Smooth muscle cell (in vitro differentiated cells): ENCODE data around the gene PTPA. TPM values are rescaled to one million over a fixed set of nuclear protein-coding genes. Genes with fewer than 3 reads are reported as not detected.

Experiments used
- DNase-seq: peaks from one replicate; lab custom pipeline; 2025; ENCODE audit not compliant: unreplicated experiment; lab: John Stamatoyannopoulos, UW
- H2AFZ ChIP-seq: fragments of 200-600 bp; sonication (generic); 2 replicates; pipeline ENCODE4 v1.6.0; 2016; ENCODE audit warnings: antibody characterized with exemption, low read depth, mild to moderate bottlenecking
- H3F3A ChIP-seq: fragments of 200-600 bp; sonication (generic); 2 replicates; pipeline ENCODE4 v1.6.0; 2017; ENCODE audit warnings: antibody characterized with exemption, low read depth
- H3K27ac ChIP-seq: fragments of 200-600 bp; sonication (generic); 2 replicates; pipeline ENCODE4 v1.5.1; 2016; ENCODE audit warnings: low read depth, mild to moderate bottlenecking
- H3K27me3 ChIP-seq: fragments of 200-600 bp; sonication (generic); 2 replicates; pipeline ENCODE4 v1.6.1; 2016; ENCODE audit warnings: low read depth, mild to moderate bottlenecking
- H3K36me3 ChIP-seq: fragments of 200-600 bp; sonication (generic); 2 replicates; pipeline ENCODE4 v1.5.1; 2016; ENCODE audit warnings: low read depth
- H3K4me1 ChIP-seq: fragments of 200-600 bp; sonication (generic); 2 replicates; pipeline ENCODE4 v1.5.1; 2016; ENCODE audit warnings: low read depth
- H3K4me2 ChIP-seq: fragments of 200-600 bp; sonication (generic); 2 replicates; pipeline ENCODE4 v1.6.0; 2016; ENCODE audit warnings: mild to moderate bottlenecking
- H3K4me3 ChIP-seq: fragments of 200-600 bp; sonication (generic); 2 replicates; pipeline ENCODE4 v1.5.1; 2016; ENCODE audit warnings: mild to moderate bottlenecking
- H3K79me2 ChIP-seq: fragments of 200-600 bp; sonication (generic); 2 replicates; pipeline ENCODE4 v1.6.0; 2016; ENCODE audit warnings: low read depth, mild to moderate bottlenecking
- H3K9ac ChIP-seq: fragments of 200-600 bp; sonication (generic); 2 replicates; pipeline ENCODE4 v1.6.0; 2016; ENCODE audit warnings: low read depth
- H3K9me3 ChIP-seq: fragments of 200-600 bp; sonication (generic); replicated peaks from 2 replicates; pipeline ENCODE4 v1.5.1; 2016; ENCODE audit warnings: low read depth
- H4K20me1 ChIP-seq: fragments of 200-600 bp; sonication (generic); 2 replicates; pipeline ENCODE4 v1.6.0; 2016; ENCODE audit warnings: low read depth
- WGBS: methylation state at CpG from one replicate; pipeline ENCODE4 v1.1.7; 2016; ENCODE audit warnings: low lambda C conversion rate; 5-methylcytosine and 5-hydroxymethylcytosine counted together
- polyA plus RNA-seq: library from polyadenylated mRNA; unstranded; fragments of >200 nt; fragmentation: Nextera tagmentation; extraction: Ambion mirVana; gene quantifications from 2 replicates; pipeline ENCODE4 v1.2.1, GENCODE V29; 2016
- total RNA-seq: library from RNA; depleted of rRNA; stranded (reverse); fragments of >200 nt; gene quantifications from 2 replicates; pipeline ENCODE4 v1.2.3, GENCODE V29; 2014
- TF ChIP-seq, protein P1 (sequence below): fragments of 200-600 bp; sonication (generic); IDR thresholded peaks from 2 replicates; pipeline ENCODE4 v1.5.1; 2017; ENCODE audit warnings: borderline replicate concordance, mild to moderate bottlenecking, antibody characterized with exemption; ENCODE audit not compliant: insufficient read depth, poor library complexity, severe bottlenecking

The PTPA gene
- total and polyA plus RNA-seq, 2 experiments from 2014 or later, result 88.7 to 119 TPM

DNA sequence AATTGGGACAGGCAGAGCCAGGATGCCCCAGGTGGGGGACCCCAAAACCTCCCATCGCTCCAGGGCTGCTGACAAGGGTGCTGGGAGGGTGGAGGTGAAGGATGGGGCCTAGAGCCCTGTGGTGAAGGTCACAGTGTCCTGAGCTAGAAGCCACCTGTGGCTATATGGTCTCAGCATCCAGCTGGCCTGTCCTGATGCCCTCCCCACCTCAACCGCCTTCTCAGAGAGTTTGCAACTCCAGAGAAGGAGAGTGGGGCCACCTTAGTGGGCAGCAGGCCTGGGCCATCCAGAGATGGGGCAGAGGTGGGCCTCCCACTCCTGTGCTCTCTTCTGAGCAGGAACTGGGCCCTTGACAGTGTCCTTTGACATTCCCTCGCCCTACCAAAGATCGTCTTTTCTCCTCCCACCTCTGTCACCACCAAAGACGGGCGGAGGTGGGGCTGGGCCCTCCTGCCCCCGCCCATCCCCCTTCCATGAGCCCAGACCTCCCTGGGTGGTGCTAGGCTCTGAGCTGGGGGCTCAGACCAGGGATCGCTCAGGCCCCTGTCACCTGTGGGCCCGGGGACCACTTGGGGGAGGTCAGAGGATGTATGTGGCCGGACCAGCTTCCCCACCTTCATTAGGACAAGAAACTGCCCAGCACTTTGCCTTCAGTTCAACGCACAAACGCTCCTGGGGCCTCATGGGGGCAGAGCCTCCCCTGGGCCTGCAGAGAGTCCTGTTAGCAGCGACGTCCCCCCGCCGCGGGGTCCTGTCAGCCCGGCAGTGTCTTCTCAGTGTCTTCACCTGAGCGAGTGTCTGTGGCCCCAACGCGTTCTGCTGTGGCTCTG, 40.3 kb upstream of the PTPA start:
- DNase-seq, result no peak
- H2AFZ ChIP-seq, result no peak overlapping the region
- no peaks in the 10 kb centered on the region for H3F3A ChIP-seq
- no peaks in the 10 kb centered on the region for H4K20me1 ChIP-seq
- no peaks in the 10 kb centered on the region for H3K4me1 ChIP-seq
- H3K4me3 ChIP-seq, result no peak overlapping the region
- TF ChIP-seq, protein P1, sequence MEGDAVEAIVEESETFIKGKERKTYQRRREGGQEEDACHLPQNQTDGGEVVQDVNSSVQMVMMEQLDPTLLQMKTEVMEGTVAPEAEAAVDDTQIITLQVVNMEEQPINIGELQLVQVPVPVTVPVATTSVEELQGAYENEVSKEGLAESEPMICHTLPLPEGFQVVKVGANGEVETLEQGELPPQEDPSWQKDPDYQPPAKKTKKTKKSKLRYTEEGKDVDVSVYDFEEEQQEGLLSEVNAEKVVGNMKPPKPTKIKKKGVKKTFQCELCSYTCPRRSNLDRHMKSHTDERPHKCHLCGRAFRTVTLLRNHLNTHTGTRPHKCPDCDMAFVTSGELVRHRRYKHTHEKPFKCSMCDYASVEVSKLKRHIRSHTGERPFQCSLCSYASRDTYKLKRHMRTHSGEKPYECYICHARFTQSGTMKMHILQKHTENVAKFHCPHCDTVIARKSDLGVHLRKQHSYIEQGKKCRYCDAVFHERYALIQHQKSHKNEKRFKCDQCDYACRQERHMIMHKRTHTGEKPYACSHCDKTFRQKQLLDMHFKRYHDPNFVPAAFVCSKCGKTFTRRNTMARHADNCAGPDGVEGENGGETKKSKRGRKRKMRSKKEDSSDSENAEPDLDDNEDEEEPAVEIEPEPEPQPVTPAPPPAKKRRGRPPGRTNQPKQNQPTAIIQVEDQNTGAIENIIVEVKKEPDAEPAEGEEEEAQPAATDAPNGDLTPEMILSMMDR, result no peak
- H3K9me3 ChIP-seq, result no peaks in the 10 kb centered on the region
- WGBS, result 78% methylated on average over 20 of the region's 21 CpGs
- H3K36me3 ChIP-seq, result no peaks in the 10 kb centered on the region
- H3K79me2 ChIP-seq, result no peaks in the 10 kb centered on the region
- H3K9ac ChIP-seq, result no peak overlapping the region
- no peaks in the 10 kb centered on the region for H3K27me3 ChIP-seq
- H3K27ac ChIP-seq, result no peak overlapping the region
- H3K4me2 ChIP-seq, result no peak overlapping the region

DNA sequence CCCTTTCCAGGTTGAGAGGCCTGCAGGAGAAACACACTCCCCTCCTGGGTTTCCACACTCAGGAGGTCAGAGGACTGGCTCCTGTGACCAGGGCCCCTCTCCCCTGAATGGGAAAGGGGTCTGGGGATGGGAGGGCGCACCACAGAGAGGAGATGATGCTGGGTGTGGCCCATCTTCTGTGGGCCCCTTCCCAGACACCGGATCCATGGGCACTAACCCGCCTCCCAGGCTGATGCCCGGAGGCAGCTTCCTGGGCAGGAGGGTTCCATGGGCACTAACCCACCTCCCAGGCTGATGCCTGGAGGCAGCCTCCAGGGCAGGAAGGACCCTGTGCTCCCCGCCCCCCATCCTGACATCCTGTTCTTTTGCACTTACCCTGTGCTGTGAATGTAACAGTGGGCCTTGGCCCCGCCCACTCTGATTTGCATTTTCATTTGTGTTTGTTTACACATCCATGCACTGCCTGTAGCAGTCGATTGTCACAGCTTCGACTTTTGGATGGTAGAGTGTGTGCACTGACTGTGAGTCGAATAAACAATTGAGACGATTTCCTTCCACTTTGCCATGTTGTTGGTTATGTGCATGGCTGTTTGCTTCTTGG, 39.6 kb upstream of the PTPA start:
- H3K4me3 ChIP-seq, result no peak overlapping the region
- no peaks in the 10 kb centered on the region for H3K36me3 ChIP-seq
- no peak overlapping the region for H3K9ac ChIP-seq
- H3K79me2 ChIP-seq, result no peaks in the 10 kb centered on the region
- no peak overlapping the region for H2AFZ ChIP-seq
- TF ChIP-seq, protein P1, result no peak
- H3K4me2 ChIP-seq, result no peak overlapping the region
- H3K9me3 ChIP-seq, result no peaks in the 10 kb centered on the region
- WGBS, result 75% methylated on average over 10 of the region's 10 CpGs
- H3K4me1 ChIP-seq, result no peaks in the 10 kb centered on the region
- H3K27ac ChIP-seq, result no peak overlapping the region
- no peaks in the 10 kb centered on the region for H3K27me3 ChIP-seq
- DNase-seq, result no peak
- H3F3A ChIP-seq, result no peaks in the 10 kb centered on the region
- no peaks in the 10 kb centered on the region for H4K20me1 ChIP-seq

DNA sequence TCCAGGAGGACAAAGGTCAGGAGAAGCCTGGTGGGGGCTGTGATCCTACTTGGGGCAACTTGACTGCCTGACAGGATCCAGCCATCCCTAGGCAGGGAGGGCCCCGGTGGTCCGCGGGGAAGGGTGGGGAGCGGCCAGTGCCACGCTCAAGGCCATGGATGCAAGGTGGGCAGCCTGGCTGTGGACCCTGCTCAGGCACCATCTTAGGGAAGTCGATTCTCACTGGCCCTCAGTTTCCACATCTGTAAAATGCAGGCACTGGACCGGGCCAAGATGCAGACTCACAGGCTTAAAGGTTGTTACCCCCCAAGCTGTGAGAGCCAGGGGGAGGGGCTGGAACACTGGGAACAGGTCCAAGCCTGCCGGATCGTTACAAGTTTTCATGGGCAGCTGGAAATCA, 39.0 kb upstream of the PTPA start:
- no peak overlapping the region for H3K4me3 ChIP-seq
- H3F3A ChIP-seq, result no peaks in the 10 kb centered on the region
- no peaks in the 10 kb centered on the region for H3K9me3 ChIP-seq
- H3K27me3 ChIP-seq, result no peaks in the 10 kb centered on the region
- H3K9ac ChIP-seq, result no peak overlapping the region
- no peaks in the 10 kb centered on the region for H3K36me3 ChIP-seq
- H3K4me2 ChIP-seq, result no peak overlapping the region
- H3K79me2 ChIP-seq, result no peaks in the 10 kb centered on the region
- H4K20me1 ChIP-seq, result no peaks in the 10 kb centered on the region
- no peak overlapping the region for H3K27ac ChIP-seq
- TF ChIP-seq, protein P1, result no peak
- DNase-seq, result no peak
- WGBS, result 80% methylated on average over 9 of the region's 9 CpGs
- no peaks in the 10 kb centered on the region for H3K4me1 ChIP-seq
- no peak overlapping the region for H2AFZ ChIP-seq

DNA sequence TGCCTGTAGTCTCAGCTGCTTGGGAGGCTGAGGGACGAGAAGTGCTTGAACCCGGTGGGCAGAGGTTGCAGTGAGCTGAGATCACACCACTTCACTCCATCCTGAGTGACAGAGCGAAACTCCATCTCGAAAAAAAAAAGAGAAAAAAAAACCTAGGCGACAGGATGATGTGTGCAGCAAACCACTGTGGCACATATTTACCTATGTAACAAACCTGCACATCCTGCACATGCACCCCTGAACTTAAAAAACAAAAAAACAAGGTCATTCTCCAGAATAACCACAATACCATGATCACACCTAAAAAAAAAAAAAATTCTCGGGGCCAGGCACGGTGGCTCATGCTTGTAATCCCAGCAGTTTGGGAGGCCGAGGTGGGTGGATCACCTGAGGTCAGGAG, 37.8 kb upstream of the PTPA start:
- 98% methylated on average over 8 of the region's 8 CpGs for WGBS
- no peak overlapping the region for H3K4me2 ChIP-seq
- no peak for DNase-seq
- no peaks in the 10 kb centered on the region for H3K36me3 ChIP-seq
- no peaks in the 10 kb centered on the region for H3K9me3 ChIP-seq
- no peaks in the 10 kb centered on the region for H3F3A ChIP-seq
- no peak overlapping the region for H3K4me3 ChIP-seq
- H3K27me3 ChIP-seq, result no peaks in the 10 kb centered on the region
- TF ChIP-seq, protein P1, result no peak
- no peak overlapping the region for H2AFZ ChIP-seq
- no peaks in the 10 kb centered on the region for H3K4me1 ChIP-seq
- no peaks in the 10 kb centered on the region for H4K20me1 ChIP-seq
- no peak overlapping the region for H3K9ac ChIP-seq
- no peak overlapping the region for H3K27ac ChIP-seq
- no peaks in the 10 kb centered on the region for H3K79me2 ChIP-seq
